ENCODE results near the gene BBS7.

Gene BBS7, protein sequence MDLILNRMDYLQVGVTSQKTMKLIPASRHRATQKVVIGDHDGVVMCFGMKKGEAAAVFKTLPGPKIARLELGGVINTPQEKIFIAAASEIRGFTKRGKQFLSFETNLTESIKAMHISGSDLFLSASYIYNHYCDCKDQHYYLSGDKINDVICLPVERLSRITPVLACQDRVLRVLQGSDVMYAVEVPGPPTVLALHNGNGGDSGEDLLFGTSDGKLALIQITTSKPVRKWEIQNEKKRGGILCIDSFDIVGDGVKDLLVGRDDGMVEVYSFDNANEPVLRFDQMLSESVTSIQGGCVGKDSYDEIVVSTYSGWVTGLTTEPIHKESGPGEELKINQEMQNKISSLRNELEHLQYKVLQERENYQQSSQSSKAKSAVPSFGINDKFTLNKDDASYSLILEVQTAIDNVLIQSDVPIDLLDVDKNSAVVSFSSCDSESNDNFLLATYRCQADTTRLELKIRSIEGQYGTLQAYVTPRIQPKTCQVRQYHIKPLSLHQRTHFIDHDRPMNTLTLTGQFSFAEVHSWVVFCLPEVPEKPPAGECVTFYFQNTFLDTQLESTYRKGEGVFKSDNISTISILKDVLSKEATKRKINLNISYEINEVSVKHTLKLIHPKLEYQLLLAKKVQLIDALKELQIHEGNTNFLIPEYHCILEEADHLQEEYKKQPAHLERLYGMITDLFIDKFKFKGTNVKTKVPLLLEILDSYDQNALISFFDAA

GRCh38 chr4:121869841-121870822, at the start of gene BBS7:
Gene BBS7, minus strand, starts transcription at chr4:121870474. Its CDS starts 161 bp downstream, at chr4:121870313.
- peak within 1 kb of the TSS; percentile 84 for H3K4me3 ChIP-seq (ENCODE audit: low read depth, low read length)
- DNase-seq (ENCODE audit: low read depth, low spot score): peak; percentile 98
- in situ Hi-C loops (cut with HindIII; ENCODE audit: low sequenced_read_pairs): no loop called here

DNA sequence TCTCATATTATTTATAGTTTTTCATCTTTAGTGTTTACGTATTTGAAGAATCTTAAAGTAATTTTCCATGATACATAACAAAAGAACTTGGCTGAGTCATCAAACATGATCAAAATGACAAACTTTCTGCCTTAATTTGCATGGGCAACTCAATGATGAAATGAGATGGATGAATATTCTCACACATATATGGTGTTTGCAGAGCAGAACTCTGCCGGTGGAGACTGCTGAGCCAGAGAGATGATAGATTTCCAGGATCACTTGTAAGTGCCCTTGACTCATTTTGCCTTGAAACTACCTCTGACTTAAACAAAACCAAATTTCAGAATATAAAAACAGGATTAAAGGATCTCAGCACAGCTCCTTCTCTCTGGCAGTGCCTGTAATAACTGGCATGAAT, 43.4 kb upstream of the BBS7 start:
- in situ Hi-C loops (cut with HindIII; ENCODE audit: low sequenced_read_pairs): no loop called here
- DNase-seq (ENCODE audit: low read depth, low spot score): no peak

More at GRCh38 chr4:121869841-121870822, at the start of gene BBS7:
- TF ChIP-seq, protein P1, sequence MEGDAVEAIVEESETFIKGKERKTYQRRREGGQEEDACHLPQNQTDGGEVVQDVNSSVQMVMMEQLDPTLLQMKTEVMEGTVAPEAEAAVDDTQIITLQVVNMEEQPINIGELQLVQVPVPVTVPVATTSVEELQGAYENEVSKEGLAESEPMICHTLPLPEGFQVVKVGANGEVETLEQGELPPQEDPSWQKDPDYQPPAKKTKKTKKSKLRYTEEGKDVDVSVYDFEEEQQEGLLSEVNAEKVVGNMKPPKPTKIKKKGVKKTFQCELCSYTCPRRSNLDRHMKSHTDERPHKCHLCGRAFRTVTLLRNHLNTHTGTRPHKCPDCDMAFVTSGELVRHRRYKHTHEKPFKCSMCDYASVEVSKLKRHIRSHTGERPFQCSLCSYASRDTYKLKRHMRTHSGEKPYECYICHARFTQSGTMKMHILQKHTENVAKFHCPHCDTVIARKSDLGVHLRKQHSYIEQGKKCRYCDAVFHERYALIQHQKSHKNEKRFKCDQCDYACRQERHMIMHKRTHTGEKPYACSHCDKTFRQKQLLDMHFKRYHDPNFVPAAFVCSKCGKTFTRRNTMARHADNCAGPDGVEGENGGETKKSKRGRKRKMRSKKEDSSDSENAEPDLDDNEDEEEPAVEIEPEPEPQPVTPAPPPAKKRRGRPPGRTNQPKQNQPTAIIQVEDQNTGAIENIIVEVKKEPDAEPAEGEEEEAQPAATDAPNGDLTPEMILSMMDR (IDR thresholded peaks at IDR 0.05; ENCODE audit: low read depth, low read length): no peak

DNA sequence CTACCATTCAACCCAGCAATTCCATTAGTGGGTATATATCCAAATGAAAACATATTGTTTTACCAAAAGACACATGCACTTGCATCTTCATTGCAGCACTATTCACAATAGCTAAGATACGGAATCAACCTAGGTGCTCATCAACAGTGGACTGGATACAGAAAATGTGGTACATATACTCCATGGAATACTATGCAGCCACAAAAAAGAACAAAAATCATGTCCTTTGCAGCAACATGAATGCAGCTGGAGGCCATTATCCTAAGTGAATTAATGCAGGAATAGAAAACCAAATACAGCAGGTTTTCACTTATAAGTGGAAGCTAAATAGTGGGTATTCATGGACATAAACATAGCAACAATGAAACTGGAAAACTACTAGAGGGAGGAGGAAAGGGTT, 38.1 kb upstream of the BBS7 start:
- no peak for DNase-seq (ENCODE audit: low read depth, low spot score)
- in situ Hi-C loops (cut with HindIII; ENCODE audit: low sequenced_read_pairs): no loop called here
- no peak overlapping the region for H3K4me3 ChIP-seq (ENCODE audit: low read depth, low read length)
- TF ChIP-seq, protein P1 (IDR thresholded peaks at IDR 0.05; ENCODE audit: low read depth, low read length): no peak

More for the DNA sequence above, 43.4 kb upstream of the BBS7 start:
- TF ChIP-seq, protein P1 (IDR thresholded peaks at IDR 0.05; ENCODE audit: low read depth, low read length): no peak
- H3K4me3 ChIP-seq (ENCODE audit: low read depth, low read length): no peak overlapping the region

- in situ Hi-C loops (cut with HindIII; ENCODE audit: low sequenced_read_pairs): no loop called here
- no peak overlapping the region for H3K4me3 ChIP-seq (ENCODE audit: low read depth, low read length)
- DNase-seq (ENCODE audit: low read depth, low spot score): peak; percentile 59
- TF ChIP-seq, protein P1 (IDR thresholded peaks at IDR 0.05; ENCODE audit: low read depth, low read length): peak; percentile 79
These were observed 30.1 kb upstream of the BBS7 start for GRCh38 chr4:121900132-121900983.

DNA sequence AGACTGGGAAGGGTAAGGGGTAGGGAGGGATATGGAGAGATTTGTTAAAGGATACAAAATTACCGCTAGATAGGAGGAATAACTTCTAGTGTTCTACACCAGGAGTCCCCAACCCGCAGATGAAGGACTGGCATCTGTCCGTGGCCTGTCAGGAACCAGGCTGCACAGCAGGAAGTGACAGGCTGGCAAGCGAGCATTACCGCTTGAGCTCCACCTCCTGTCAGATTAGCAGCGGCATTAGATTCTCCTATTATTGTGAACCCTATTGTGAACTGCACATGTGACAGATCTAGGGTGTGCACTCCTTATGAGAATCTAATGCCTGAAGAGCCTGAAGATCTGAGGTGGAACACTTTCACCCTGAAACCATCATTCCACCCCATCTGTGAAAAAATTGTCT, 27.9 kb upstream of the BBS7 start:
- DNase-seq (ENCODE audit: low read depth, low spot score): no peak
- TF ChIP-seq, protein P1 (IDR thresholded peaks at IDR 0.05; ENCODE audit: low read depth, low read length): no peak
- H3K4me3 ChIP-seq (ENCODE audit: low read depth, low read length): no peak overlapping the region
- in situ Hi-C loops (cut with HindIII; ENCODE audit: low sequenced_read_pairs): no loop called here
